ENCODE data around the gene CAPZB. TPM values are rescaled to one million over a fixed set of nuclear protein-coding genes. Genes with fewer than 3 reads are reported as not detected.

Gene CAPZB
- total RNA-seq, 4 donors from 2014 or later: 84.7 to 124 (median 103) TPM

DNA sequence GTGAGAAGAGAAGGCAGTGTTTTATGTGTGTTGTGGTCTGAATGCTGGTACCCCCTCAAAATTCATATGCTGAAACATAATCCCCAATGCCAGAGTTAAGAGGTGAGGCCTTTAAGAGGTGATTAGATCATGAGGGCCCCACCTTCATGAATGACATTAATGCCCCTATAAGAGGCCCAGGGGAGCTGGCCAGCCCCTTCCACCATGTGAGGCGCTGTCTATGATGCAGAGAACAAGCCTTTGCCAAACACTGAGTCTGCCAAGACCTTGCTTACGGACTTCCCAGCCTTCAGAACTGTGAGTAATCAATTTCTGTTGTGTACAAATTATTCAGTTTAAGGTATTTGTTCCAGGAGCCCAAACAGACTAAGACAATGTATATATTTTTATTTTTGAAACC lies 20.2 kb downstream of the CAPZB start:
- no peak overlapping the region for H3K4me3 ChIP-seq (ENCODE audit: low read depth, poor library complexity, severe bottlenecking)
- TF ChIP-seq POLR2A (IDR thresholded peaks at IDR 0.05): no peak
- TF ChIP-seq, protein P1, sequence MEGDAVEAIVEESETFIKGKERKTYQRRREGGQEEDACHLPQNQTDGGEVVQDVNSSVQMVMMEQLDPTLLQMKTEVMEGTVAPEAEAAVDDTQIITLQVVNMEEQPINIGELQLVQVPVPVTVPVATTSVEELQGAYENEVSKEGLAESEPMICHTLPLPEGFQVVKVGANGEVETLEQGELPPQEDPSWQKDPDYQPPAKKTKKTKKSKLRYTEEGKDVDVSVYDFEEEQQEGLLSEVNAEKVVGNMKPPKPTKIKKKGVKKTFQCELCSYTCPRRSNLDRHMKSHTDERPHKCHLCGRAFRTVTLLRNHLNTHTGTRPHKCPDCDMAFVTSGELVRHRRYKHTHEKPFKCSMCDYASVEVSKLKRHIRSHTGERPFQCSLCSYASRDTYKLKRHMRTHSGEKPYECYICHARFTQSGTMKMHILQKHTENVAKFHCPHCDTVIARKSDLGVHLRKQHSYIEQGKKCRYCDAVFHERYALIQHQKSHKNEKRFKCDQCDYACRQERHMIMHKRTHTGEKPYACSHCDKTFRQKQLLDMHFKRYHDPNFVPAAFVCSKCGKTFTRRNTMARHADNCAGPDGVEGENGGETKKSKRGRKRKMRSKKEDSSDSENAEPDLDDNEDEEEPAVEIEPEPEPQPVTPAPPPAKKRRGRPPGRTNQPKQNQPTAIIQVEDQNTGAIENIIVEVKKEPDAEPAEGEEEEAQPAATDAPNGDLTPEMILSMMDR (IDR thresholded peaks at IDR 0.05): no peak
- intact Hi-C loops (cut with DNase I; ENCODE audit: low total_unique reads): no loop called here
- 36 to 42% methylated on average over 2 of the region's 2 CpGs for WGBS, 2 donors
- DNase-seq (ENCODE audit: low spot score in 2 of 2): no peak

GRCh38 chr1:19464696-19465095 lies 20.6 kb downstream of the CAPZB start:
- no peak for DNase-seq (ENCODE audit: low spot score in 2 of 2)
- WGBS, 2 donors: 81 to 87% methylated on average over 4 of the region's 4 CpGs
- no peak overlapping the region for H3K4me3 ChIP-seq (ENCODE audit: low read depth, poor library complexity, severe bottlenecking)
- TF ChIP-seq POLR2A (IDR thresholded peaks at IDR 0.05): no peak
- TF ChIP-seq, protein P1 (IDR thresholded peaks at IDR 0.05): no peak
- intact Hi-C loops (cut with DNase I; ENCODE audit: low total_unique reads): no loop called here

DNA sequence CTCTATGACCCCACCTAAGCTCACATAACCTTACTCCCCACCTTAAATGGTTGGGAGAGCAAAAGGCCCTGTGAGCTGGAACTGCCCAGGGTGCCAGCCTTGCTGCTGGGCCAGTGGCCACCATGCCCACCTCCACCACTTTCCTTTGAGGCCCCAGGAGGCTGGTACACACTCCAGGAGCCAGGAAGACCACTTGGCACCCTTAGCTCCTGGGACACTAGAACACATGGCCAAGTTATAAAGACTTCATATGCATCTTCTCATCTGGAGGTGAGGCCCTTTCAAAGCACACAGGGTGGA lies 21.9 kb downstream of the CAPZB start:
- TF ChIP-seq, protein P1 (IDR thresholded peaks at IDR 0.05): no peak
- no peak for TF ChIP-seq POLR2A (IDR thresholded peaks at IDR 0.05)
- intact Hi-C loops (cut with DNase I; ENCODE audit: low total_unique reads): no loop called here
- H3K4me3 ChIP-seq (ENCODE audit: low read depth, poor library complexity, severe bottlenecking): no peak overlapping the region
- no peak for DNase-seq (ENCODE audit: low spot score in 2 of 2)

DNA sequence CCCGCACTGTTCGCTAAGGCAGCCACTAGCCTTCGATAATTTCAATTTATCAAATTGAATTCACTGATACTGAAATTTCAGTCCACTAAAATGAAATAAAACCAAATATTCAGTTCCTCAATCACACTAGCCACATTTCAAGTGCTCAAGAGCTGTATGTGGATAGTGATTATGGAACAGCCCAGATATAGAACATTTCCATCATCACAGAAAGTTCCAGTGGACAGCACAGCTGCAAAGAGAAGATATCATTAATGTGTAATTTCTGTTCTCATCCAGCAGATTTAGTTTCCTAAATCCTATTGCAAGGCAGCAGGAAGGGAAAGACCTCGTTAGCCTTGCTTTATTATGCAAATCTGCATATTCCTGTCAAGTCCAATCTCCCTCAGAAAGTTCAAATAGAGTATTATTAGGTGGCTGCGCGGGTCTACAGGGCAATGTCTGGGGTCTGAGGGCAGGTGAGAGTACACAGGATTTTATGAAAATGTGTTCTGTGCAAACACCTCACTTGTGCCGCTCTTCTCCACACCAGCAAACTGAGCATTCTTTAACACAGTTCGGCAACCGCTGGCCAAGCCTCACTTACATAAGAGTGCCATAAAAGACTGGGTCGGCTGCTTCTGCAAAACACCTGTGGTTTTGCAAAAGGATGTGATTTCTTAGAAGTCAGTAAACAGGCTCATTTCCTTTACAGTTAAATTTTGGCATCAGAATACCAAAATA lies 22.4 kb downstream of the CAPZB start:
- intact Hi-C loops (cut with DNase I; ENCODE audit: low total_unique reads): no loop called here
- WGBS, 2 donors: 50 to 54% methylated on average over 10 of the region's 10 CpGs
- H3K4me3 ChIP-seq (ENCODE audit: low read depth, poor library complexity, severe bottlenecking): no peak overlapping the region
- no peak for TF ChIP-seq POLR2A (IDR thresholded peaks at IDR 0.05)
- TF ChIP-seq, protein P1 (IDR thresholded peaks at IDR 0.05): no peak
- DNase-seq (ENCODE audit: low spot score in 2 of 2): no peak

DNA sequence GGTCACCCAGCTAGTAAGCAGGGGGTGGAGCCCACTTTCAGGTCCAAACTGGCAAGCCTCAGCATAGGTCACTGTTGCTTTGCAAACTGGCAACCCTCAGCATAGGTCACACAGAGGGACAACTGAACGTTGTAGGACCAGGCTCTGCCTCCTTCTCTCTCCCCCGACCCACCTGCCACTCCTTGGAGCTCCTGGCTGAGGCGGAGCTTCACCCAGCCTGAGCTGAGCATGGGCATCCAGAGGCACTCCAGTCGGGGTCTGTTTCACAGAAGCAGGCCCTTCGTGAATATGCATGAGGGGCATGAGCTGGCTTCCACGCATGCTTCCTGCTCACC lies 24.2 kb downstream of the CAPZB start:
- 81 to 85% methylated on average over 6 of the region's 6 CpGs for WGBS, 2 donors
- no peak for DNase-seq (ENCODE audit: low spot score in 2 of 2)
- H3K4me3 ChIP-seq (ENCODE audit: low read depth, poor library complexity, severe bottlenecking): no peak overlapping the region
- no peak for TF ChIP-seq POLR2A (IDR thresholded peaks at IDR 0.05)
- TF ChIP-seq, protein P1 (IDR thresholded peaks at IDR 0.05): no peak
- intact Hi-C loops (cut with DNase I; ENCODE audit: low total_unique reads): no loop called here

- TF ChIP-seq POLR2A (IDR thresholded peaks at IDR 0.05): no peak
- TF ChIP-seq, protein P1 (IDR thresholded peaks at IDR 0.05): no peak
- DNase-seq (ENCODE audit: low spot score in 2 of 2): no peak
- H3K4me3 ChIP-seq (ENCODE audit: low read depth, poor library complexity, severe bottlenecking): no peak overlapping the region
- 70 to 82% methylated on average over 8 to 12 of the region's 12 CpGs for WGBS, 2 donors
- intact Hi-C loops (cut with DNase I; ENCODE audit: low total_unique reads): no loop called here
These were observed 24.7 kb downstream of the CAPZB start for GRCh38 chr1:19460535-19461219.

Measured in lower leg skin (tissue), 4 donors.